ENCODE results near the gene PABPN1L.

DNA sequence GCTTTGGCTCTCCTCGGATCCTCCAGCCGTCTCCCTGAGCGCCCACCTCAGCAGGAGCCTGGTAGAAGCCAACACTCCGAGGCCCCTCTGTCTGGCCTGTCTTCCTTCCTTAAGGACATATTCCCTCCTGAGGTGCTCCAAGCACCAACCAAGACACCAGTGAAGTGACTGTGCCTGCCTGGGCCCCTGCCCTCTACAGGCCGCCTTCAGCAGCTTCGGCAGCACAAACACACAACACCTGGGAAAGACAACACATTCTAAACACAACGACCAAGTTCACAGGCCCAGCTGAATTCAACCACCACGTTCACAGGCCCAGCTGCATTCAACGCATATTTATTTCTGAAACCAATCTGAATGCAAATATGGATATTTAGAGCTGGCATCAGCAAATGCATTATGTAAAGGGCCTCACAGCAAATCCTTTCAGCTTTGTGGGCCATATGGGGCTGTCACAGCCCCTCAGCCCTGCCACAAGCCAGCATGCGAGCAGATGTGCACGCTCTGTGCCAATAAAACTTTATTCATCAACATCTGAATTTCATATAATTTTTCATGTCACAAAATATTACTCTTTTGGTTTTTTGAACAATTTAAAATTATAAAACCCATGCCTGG is 21.9 kb downstream of the PABPN1L start:
- TF ChIP-seq POLR2A (IDR thresholded peaks at IDR 0.05; ENCODE audit: low read length): no peak
- TF ChIP-seq GATA1 (IDR thresholded peaks at IDR 0.05; ENCODE audit: low read depth, low read length): no peak
